Activated T-cell treated with anti-CD3 and anti-CD28 coated beads, Interleukin-2, amount 50 U/mL, for 48 hours (primary cell): ENCODE results near the gene ANXA11.
"Not testable (repeated sequence)": the region's sequence is repeated elsewhere in the genome, so short reads cannot be mapped to it uniquely, and the experiment has no call there.

ENCODE experiments used
- DNase-seq, 2 experiments: peaks; one replicate each; pipeline ENCODE4 v3.0.0-alpha.2; 2020

The ANXA11 gene

DNA sequence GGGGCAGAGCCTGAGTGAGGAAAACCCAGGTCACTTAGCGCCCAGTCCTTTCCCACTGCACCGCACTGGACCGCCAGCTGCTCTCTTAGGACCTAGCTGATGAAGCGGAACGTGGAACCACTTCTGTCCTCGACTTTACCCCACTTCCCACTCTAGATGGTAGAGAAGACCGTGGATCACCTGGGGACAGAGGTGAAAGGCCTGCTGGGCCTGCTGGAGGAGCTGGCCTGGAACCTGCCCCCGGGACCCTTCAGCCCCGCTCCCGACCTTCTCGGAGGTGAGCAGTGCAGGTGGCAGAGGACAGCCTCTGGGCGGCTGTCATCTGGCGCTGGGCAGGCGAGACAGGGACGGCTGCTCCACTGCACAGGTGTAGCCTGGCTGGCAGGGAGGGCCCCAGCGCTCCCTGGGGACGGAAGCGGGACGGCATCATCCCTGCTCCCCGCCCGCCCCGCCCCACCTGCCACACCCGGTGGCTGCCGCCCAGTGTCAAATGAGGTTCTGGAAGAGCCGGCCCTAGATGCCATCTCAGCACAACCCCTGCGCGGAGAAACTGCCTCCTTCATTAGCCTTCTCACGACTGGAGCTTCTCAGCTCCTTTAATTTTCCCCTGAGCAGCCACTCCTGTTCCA, 61.2 kb downstream of the ANXA11 start:
- DNase-seq = peak; percentile 55 to 62

DNA sequence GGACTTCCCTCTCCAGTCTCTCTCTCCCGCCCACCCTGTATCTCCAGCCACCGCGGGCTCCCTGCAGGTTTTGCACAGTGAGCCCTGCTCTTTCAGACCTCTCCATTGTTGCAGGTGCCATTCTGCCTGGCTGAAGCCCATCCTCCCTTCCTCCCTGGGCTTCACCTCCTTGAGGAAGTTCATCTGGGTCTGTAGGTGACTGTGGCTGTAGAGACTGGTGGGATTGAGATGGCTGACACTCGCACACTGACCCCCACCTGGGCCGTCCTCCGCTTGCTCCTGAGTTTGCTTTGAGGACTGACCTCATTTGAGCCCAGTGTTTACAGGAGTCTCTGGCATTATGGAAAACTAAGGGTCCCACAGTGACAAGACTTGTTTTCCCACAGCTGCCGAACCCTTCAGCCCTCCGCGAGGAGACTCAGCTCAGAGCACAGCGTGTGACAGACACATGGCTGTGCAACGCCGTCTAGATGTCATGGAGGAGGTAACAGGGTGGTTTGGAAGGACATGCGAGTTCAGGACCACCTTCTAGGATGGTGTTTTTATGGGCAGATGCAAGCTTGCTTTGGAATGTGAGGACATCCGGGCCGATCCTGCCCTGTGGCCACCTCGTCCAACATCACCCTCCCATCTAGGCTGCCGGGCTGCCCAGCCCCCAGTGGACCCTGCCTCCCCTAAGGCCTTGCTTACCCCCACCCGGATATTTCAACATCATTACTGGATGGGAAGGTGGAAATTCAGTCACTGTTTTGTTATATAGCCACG, 63.5 kb downstream of the ANXA11 start:
- DNase-seq = no peak

DNA sequence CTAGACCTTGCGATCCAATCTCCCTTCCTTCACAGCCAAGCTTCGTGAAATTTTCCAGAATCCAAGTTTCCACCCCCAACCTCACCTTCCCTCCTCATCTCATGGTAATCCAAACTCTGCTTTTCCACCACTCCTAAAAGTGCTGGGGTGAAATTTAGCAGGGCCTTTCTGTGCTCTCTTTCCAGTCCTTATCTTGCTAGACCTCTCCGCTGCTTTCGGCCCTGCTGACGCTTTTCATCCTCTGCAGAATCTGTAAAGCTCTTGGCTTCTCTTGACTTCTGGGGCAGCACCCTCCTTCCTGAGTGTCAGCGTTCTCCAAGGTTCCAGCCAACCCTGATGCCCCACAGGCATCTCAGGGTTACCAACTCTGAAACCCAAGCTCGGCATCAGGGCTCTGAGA, 65.1 kb downstream of the ANXA11 start:
- DNase-seq = no peak

DNA sequence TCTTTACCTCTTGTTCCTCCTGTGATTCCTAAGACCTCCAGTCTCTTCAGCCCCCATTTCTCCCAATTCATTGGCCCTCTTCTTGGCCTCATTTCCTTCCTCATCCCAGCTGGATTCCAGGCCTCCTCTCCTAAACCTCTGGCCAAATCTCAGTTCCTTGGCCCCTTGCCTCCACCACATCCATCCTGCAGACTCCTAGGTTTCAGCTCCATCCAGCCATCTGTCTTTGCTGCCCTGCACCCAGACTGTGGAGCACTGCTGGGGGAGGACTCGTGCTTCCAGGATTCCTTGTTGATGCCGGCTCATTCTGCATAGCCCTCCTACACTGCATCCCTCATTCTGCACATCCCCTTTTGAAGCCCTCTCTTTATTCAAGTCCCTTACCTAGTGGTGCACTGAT, 66.1 kb downstream of the ANXA11 start:
- no peak for DNase-seq

DNA sequence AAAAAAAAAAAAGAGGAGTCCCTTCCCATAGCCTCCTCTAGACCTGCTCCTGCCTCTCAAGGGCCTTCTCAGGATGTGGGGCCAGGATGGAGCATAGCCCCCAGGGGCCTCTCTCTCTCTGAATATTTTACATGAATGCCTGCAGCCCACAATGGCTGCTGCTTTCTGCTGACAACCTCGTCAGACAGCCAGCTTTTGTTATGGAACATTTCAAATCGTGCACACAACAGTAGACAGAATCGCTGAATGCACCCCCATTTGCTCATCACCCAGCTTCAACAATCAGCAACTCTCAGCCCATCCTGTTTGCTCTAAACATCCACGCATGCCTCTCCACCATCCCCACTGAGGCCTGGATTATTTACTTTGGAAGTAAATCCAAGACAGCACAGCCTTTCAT, 67.4 kb downstream of the ANXA11 start:
- no peak for DNase-seq

DNA sequence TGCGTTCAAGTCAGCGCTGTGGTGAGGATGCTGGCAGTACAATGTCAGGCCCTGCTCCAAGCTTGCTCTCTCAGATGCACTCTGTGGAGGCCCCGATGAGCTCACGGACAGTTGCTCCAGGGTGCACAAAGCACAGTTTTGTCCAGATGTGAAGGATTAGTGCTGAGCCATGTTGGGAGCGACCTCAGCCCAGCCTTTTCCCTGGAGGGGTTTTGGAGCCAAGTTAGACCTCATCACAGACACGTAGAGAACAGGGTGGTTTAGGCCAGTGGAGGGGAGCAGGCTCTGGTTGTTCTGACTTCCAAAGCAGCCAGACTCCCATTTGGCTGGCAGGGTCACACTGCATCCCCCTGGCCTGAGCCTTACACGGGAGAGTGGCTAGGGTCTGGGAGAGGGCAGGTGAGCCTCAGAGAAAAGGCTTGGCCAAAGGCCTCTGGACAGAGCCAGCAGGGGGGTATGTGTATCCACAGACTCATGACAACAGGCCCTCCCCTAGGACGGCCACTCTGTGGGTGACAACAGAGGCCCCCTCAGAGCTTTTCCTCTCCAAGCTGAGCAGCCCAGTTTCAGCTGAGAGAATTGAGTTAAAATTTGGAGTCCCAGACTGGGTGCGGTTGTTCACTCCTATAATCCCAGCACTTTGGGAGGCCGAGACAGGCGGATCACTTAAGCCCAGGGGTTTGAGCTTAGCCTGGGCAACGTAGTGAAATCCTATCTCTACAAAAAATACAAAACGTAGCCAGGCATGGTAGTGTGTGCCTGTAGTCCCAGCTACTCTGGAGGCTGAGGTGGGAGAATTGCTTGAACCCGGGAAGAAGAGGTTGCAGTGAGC, 68.1 kb downstream of the ANXA11 start:
- DNase-seq = no peak

DNA sequence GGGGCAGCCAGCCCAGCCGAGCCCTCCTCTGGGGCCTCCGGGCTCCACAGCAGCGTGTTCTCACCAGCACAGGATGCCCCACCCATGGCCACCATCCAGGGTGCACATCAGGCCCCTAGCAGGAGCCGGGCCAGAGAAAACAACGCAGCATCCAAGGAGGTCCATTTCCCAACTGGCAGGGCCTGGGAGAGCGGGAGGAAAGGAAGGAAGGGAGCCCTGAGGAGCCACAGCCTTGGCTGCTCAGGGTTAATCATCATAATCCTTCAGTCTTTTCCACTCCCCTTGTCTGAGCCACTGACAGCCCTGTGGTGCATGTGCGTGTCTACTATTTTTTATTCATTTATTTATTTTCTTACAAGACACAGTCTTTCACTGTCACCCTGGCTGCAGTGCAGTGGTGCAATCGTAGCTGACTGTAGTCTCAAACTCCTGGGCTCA, 69.2 kb downstream of the ANXA11 start:
- no peak for DNase-seq

DNA sequence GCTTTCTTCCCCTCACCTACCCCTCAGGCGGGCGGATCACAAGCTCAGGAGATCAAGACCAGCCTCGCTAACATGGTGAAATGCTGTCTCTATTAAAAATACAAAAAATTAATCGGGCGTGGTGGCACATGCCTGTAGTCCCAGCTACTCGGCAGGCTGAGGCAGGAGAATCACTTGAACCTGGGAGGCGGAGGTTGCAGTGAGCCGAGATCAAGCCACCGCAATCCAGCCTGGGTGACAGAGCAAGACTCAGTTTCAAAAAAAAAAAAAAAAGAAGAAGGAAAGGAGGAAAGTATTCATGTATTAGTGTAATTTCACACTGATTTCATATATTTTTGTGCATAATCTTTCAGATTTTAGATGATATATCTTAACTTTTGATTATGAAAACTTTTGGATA, 71.7 kb downstream of the ANXA11 start:
- not testable (repeated sequence) for DNase-seq

DNA sequence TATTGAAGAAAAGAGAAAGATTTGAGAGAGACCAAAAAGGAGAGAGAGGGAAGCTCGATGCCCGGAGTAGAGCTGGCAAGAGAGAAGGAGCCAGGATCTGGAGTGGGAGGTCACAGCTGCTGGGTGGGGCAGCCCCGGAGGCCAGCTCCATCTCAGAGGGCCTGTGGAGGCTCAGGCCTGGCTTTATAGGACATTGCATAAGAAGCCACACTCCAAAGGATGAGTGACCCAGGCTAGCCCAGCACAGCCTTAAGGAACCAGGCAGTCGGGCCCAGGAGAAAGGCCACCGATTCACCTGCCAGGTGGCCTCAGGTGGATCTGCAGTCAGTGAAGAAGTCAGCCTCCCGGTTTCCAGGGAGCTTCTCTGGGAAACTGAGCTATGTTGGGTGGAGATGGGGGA, 72.1 kb downstream of the ANXA11 start:
- DNase-seq = no peak

DNA sequence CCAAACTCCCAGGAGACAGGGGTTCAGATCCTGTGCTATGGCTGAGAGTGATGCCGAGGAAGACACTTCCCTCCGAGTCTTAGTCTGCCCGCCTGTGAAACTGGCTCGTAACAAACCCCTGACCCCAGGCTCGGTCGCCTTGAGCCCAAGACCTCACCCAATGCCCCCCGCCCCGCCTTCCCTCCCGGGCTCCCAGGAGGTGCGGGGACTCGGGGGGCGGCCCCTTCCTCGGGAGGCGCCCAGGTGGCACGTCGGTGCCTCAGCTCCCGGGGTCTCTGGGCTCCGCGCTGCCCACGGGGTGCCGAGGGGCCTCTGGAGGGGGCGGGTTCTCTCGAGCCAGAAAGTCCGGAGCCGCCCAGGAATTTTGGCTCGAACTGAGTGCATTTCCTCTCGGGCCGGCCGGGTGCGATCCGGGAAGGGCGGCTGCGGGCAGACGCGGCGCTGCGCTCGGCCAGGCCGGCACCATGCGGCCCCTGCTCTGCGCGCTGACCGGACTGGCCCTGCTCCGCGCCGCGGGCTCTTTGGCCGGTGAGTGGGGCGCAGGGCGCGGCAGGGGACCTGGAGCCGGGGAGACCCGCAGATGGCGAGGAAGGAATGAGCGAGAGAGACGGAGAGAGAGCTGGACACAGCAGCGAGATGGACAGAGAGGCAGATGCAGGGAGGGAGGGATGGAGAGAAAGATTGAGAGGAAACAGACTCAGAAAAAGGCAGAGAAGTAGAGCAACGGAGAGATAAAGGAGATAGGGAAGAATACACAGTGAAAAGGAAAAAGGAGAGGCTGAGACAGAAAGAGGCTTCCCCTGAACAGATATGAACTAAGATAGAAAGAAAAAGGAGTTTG, 72.8 kb downstream of the ANXA11 start, which contains the start of gene PLAC9:
Gene PLAC9, plus strand, starts transcription at position 432 of the 841 bp plus-strand sequence. Its CDS starts 33 bp downstream, at position 465.
- DNase-seq = no peak

DNA sequence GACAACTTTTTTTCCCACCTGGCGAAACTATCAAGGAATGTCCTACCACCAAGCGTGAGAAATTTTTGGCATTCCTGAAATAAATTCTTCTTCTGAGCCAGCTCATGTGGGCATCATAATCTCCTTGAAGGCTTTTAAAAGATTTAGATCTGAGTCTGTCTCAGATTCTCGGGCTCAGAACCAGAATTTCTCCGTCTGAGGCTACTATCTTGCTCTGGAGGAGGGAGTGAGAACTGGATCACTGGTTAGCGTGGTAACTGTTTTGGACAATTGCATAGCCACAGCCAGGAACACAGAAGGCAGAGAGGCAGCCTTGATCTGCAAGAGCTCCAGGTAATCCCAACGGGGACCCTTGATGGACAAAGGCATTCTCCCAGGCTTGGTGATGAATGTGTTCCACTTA, 73.8 kb downstream of the ANXA11 start:
- DNase-seq = no peak

DNA sequence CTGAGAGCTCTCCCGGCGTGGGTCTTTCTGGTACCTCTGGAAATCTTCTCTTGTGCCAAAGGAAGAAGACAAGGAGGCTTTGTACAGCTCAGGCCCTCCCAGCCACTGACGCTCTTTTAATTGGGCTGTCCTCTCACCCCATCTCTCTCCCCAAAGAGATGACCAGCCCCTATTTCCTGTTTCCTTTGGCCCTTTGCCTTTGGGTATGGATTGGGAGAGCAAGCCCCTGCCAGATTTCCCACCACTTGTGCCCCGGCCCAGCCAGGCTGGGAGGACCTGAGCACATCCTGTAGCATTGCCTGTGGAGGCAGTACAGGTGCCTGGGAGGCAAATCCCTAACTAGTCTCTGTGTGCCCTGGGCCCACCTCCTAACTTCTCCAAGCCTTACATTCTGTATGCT, 78.5 kb downstream of the ANXA11 start:
- no peak for DNase-seq

DNA sequence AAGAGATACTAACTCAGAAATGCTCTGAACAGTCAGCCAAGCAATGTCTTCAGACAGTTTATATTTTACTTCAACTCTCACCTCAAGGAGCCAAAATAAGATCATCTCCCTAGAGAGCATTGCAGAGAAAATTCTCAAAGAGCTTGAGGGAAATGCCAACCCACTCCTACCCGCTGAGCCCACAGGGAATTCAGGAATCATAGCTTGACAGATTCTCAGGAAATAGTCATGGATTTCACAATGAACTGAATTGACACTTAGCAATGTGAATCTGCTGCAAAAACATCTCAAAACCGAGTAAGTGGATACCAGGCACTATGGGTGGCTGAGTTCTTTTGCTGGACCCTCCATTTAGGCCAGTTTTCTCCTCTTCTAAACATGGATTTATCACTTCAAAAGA, 82.6 kb downstream of the ANXA11 start:
- no peak for DNase-seq

DNA sequence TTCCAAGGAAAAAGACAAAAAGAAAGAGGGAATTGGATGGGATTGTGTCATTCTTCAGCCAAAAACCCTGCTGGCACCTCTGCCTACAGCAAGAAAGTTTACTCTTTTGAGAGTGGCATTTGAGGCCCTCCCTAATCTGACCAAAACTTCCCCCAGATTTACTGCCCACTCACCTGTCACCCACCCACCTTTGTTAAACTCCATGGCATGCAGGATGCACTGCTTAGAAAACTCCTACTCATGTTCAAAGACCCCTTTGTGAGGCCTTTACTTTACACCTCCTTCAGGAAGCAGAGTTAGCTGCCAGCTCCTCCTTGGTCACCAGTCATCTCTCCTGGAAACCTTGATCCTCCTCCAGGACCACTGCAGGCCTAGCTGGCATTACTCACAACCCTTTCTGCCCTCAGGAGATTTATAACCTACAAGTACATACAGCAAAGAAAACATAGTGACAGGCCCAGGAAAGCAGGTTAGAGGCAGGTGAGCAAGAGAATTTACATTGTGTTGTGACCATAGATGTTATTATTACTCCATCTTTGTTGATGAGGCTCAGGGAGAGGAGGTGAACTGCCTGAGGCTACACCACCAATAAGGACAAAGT, 83.1 kb downstream of the ANXA11 start:
- no peak for DNase-seq

DNA sequence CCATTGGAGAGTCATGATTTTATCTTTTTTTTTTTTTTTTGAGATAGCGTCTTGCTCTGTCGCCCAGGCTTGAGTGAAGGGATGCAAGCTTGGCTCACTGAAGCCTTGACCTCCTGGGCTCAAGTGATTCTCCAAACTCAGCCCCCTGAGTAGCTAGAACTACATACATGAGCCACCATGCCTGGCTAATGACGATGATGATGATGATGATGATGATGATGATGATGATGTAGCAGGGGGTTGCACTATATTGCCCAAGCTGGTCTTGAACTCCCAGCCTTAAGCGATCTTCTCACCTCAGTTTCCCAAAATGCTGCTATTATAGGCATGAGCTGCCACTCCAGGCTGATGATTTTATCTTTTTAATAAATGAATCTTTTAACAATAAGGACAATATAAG, 86.7 kb downstream of the ANXA11 start:
- no peak for DNase-seq

DNA sequence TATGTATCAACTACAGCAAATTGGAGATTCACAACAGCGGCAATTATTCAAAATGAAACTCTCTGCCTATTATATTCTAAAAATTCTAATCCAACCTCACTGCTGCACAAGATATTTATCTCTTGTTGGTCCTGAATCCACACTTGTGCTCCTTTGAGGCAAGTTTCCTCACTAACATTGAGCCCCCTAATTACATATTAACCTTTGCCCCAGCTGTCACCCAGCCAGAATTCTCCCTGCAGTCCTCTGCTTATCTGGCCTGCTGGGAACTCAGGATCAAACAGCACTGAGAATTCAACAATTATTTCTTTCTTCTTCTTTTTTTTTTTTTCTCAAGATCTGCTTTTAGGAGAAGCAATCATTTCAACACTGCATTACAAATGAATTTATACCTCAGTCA, 94.4 kb downstream of the ANXA11 start:
- no peak for DNase-seq

DNA sequence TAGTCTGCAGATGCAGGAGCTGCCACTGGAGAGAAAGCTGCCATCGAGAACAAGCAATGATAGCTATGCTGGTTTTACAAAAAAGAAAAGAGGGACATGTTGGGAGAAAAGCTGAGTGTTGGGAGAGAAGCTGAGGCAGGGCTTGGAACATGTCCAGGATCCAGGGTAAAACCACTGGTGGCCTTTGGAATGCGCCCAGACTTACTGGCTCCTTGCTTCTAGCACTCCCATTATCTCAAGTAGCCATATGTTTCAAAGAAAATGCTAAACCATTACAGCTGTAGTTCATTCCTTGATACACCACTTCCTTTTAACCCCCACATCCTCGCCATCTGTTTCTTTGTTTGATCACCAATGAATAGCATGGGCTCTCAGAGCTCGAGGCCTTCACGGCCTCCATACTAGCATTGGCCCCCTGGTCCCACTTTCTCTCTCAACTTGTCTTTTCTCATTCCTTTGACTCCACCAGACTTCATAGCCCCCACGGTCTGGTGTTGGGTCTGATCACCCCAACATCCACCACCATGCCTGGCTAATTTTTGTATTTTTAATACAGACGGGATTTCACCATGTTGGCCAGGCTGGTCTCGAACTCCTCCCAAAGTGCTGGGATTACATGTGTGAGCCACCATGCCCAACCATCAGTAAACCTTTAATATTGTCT, 96.6 kb downstream of the ANXA11 start:
- no peak for DNase-seq

DNA sequence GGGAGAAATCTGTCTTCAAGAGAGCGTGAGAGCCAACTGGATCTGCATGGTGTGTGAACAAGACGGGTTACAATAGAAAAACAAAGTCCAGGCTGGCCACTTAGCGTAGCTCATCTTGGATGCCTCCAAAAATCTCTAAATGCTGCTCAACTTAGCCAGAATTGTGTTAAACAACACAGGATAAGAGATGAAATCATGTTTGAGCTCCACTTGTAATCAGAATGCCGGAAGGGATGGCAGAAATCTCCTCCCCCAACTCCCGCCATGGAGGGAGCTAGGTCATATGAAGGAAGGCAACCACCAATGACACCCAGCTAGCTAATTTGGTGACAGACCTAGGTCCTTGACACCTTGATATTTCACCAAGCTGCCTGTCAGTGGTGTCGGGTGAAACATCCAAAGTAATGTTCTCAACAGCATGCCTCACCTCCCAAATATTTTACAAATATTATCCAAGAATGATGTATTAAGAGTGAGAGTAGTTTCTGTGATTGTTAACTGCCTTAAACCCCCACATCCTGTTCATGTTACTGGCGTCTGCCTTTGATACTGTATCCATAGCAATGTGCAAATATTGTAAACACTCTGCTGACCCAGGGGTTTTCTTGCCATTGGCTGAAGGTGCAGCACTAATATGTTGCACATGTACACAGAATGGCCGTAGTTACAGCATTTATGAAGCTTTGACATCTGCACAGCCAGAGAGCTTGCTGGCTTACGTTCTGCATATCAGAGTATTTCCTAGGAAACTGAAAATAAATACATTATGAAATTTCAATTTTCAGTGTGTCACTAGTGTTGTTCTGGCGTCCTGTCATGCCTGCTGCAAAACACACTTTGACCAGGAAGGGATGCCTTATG, 101.0 kb downstream of the ANXA11 start:
- no peak for DNase-seq
